T-helper 2 cell treated with Interferon-gamma antibody and Interleukin-4, amounts not matched to agents 100 ng/mL and 5 ng/mL, for 36 hours (primary cell): Measurements from ENCODE around the gene PLA2G10. TPM values are rescaled to one million over a fixed set of nuclear protein-coding genes. Genes with fewer than 3 reads are reported as not detected.

Experiments used
- total RNA-seq: library from RNA; stranded (reverse); gene quantifications from 2 replicates; pipeline ENCODE4 v1.2.3, GENCODE V29; 2022

The PLA2G10 gene
- total RNA-seq, 1 donor from 2014 or later: not detected

Other genes with a start within 250 kb of the PLA2G10 start
- gene PARN, start 64.0 kb downstream of the PLA2G10 start, total RNA-seq: 44.3 and 47.2 TPM in 2 replicates
- gene BFAR, start 61.4 kb downstream of the PLA2G10 start, total RNA-seq: 54.1 and 60.2 TPM in 2 replicates
- 2.5 and 2.9 TPM in 2 replicates for gene NPIPA3, start 9.1 kb upstream of the PLA2G10 start, total RNA-seq
- gene NPIPA2, start 48.2 kb upstream of the PLA2G10 start, total RNA-seq: 5.8 and 7.7 TPM in 2 replicates
- 60.7 and 65.0 TPM in 2 replicates for gene NOMO1, start 139.4 kb upstream of the PLA2G10 start, total RNA-seq
- gene NPIPA1, start 243.1 kb upstream of the PLA2G10 start, total RNA-seq: 89.1 and 101 TPM in 2 replicates